HUES64 (cell line): Measurements from ENCODE around the gene NAV3. TPM values are rescaled to one million over a fixed set of nuclear protein-coding genes. Genes with fewer than 3 reads are reported as not detected.
A peak's percentile ranks its signal among the peaks of the same experiment; 100 is the strongest.

ENCODE experiments used
- H3K27ac ChIP-seq: 2 replicates; pipeline ENCODE4 v1.7.0; 2013; ENCODE audit warnings: low read depth, low read length, inconsistent platforms
- H3K27me3 ChIP-seq: 2 replicates; pipeline ENCODE4 v1.6.1; 2013; ENCODE audit warnings: mild to moderate bottlenecking, low read length; ENCODE audit not compliant: insufficient read depth
- H3K36me3 ChIP-seq: 2 replicates; pipeline ENCODE4 v1.6.1; 2013; ENCODE audit warnings: mild to moderate bottlenecking, low read length; ENCODE audit not compliant: insufficient read depth
- H3K4me1 ChIP-seq: 2 replicates; pipeline ENCODE4 v1.6.1; 2013; ENCODE audit warnings: mild to moderate bottlenecking, low read length, moderate library complexity; ENCODE audit not compliant: insufficient read depth
- H3K4me3 ChIP-seq: 2 replicates; pipeline ENCODE4 v1.5.1; 2013; ENCODE audit warnings: mild to moderate bottlenecking, low read length, moderate library complexity
- H3K9ac ChIP-seq: 2 replicates; pipeline ENCODE4 v1.6.1; 2013; ENCODE audit warnings: mild to moderate bottlenecking, low read depth, low read length
- H3K9me3 ChIP-seq: 2 replicates; pipeline ENCODE4 v1.6.1; 2013; ENCODE audit warnings: low read depth, low read length; ENCODE audit not compliant: insufficient read depth
- WGBS: fragments of 150-250, 120-280 bp; methylation state at CpG from one replicate; pipeline ENCODE4 v1.1.7; 2013; ENCODE audit warnings: missing lambda C conversion rate; 5-methylcytosine and 5-hydroxymethylcytosine counted together
- polyA plus RNA-seq, 2 experiments: library from polyadenylated mRNA; stranded (reverse); fragments of 50-300 nt; gene quantifications; one replicate each; pipeline ENCODE4 v1.2.3, GENCODE V29; 2013

NAV3 gene, protein sequence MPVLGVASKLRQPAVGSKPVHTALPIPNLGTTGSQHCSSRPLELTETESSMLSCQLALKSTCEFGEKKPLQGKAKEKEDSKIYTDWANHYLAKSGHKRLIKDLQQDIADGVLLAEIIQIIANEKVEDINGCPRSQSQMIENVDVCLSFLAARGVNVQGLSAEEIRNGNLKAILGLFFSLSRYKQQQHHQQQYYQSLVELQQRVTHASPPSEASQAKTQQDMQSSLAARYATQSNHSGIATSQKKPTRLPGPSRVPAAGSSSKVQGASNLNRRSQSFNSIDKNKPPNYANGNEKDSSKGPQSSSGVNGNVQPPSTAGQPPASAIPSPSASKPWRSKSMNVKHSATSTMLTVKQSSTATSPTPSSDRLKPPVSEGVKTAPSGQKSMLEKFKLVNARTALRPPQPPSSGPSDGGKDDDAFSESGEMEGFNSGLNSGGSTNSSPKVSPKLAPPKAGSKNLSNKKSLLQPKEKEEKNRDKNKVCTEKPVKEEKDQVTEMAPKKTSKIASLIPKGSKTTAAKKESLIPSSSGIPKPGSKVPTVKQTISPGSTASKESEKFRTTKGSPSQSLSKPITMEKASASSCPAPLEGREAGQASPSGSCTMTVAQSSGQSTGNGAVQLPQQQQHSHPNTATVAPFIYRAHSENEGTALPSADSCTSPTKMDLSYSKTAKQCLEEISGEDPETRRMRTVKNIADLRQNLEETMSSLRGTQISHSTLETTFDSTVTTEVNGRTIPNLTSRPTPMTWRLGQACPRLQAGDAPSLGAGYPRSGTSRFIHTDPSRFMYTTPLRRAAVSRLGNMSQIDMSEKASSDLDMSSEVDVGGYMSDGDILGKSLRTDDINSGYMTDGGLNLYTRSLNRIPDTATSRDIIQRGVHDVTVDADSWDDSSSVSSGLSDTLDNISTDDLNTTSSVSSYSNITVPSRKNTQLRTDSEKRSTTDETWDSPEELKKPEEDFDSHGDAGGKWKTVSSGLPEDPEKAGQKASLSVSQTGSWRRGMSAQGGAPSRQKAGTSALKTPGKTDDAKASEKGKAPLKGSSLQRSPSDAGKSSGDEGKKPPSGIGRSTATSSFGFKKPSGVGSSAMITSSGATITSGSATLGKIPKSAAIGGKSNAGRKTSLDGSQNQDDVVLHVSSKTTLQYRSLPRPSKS (N-terminal part only)
- 1.6 TPM for polyA plus RNA-seq (2013, experiment 1 of 2)
- 1.5 TPM for polyA plus RNA-seq (2013, experiment 2 of 2)

DNA sequence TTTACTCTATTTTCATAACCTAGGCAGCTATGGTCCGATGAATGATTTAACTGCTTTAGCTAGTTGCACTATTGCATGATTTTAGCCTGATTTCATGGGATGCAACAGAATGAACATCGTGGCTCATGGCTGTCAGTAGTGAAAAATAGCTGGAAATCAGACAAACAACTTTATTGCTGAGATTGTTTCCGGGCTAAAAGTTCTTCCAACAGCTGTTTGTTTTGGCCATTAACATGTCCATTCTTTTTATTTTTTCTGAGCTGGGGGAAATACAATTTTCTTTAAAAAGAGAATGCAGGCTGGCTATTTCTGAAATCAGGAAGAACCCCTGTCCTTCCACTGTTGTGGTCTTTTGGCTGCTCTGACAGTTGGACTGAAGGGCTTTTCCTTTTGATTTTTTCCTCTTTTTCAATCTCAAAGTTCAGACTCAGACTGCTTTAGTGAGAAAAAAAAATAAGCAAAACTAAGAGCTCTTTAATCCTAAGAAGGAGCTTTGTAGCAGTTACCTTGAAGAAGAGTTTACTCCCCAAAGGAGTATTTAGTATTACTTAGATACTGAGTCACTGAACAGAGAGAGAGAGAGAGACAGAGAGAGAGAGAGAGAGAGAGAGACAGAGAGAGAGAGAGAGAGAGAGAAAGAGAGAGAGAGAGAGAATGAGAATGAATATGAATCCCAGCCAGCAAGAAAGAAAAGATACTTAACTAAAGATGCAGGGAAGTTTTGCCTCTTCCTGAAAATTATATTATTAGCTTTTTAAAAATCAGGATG, at the start of gene NAV3:
NAV3 (plus strand) TSS at position 312 of the 769 bp plus-strand sequence. CDS start 568 bp downstream, outside the sequence.
- H3K27me3 ChIP-seq: no peaks in the 10 kb centered on the region
- no peak within 1 kb of the TSS for H3K27ac ChIP-seq
- no peaks in the 10 kb centered on the region for H3K4me1 ChIP-seq
- WGBS: 93% methylated on average over 3 of the region's 3 CpGs
- no peaks in the 10 kb centered on the region for H3K36me3 ChIP-seq
- no peaks in the 10 kb centered on the region for H3K9me3 ChIP-seq
- no peak within 1 kb of the TSS for H3K9ac ChIP-seq
- no peak within 1 kb of the TSS for H3K4me3 ChIP-seq

DNA sequence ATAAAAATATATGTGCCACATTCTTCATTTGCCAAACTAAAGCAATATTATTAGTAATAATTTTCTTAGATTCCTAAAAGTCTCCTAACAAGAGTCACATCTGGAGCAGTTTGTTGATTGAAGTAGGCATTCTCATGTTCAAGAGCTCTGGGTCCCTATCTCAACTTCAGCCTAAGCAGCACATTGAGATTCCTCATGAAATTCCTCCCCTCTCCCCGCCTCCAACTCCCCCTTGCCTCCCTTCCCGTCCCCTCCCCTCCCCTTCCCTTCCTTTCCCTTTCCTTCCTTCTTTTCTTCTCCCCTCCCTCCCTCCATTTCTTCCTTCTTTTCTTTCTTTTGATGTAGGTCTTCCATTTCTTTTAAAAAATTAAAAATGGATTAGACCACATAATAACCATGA, 48.7 kb upstream of the NAV3 start:
- Histone ChIP-seq H3K9ac (no peak overlapping the region), H3K36me3 (no peaks in the 10 kb centered on the region), H3K27me3 (no peaks in the 10 kb centered on the region), H3K4me1 (peaks cover 6% of the 10 kb centered on the region; the same call in 1 of the 2 replicates), H3K27ac (no peak overlapping the region), H3K9me3 (no peaks in the 10 kb centered on the region), H3K4me3 (no peak overlapping the region)
- WGBS: 42% methylated on average over 2 of the region's 2 CpGs

DNA sequence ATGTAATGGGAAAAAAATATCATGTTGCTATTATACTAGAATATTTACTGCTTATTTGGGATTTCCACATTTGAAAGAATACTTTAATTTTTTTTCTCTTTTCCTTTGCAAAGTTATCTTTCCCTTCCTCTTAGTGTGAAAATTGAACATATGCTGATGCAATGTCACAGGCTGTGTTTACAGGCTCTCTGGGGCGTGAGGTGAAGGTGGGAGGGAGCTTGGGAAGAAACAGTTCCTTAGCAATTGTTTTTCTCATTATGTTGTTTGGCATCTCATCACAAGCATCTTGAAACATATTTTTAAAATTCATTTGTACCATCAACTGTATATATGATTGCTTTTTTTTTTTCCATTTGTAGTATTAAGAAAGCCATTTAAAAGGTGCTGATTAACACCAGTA, 47.9 kb upstream of the NAV3 start:
- Histone ChIP-seq H3K4me1 (peaks cover 7% of the 10 kb centered on the region; the same call in 1 of the 2 replicates), H3K27me3 (no peaks in the 10 kb centered on the region), H3K9me3 (no peaks in the 10 kb centered on the region), H3K27ac (no peak overlapping the region), H3K9ac (no peak overlapping the region), H3K36me3 (no peaks in the 10 kb centered on the region), H3K4me3 (no peak overlapping the region)
- no CpG with 5 or more reads among the region's 1 CpG for WGBS

DNA sequence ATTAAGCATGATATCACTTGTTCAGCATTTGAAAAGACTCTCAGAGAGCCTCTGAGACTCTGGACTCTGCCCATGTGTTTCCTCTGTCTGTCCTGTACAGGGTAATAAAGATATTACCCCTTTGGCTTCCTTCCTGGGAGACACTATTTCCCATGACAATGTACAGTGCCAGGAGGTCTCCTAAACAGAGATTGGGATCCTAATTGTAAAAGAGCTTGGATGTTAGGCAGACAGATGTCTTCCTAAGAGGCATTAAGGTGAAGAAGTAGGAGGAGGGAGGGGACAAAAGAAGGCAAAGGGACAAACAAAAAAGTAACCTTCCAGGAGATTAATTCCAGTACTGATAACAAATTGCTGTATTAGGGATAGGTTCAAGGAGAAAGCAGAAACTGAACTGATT, 45.5 kb upstream of the NAV3 start:
- peaks cover 19% of the 10 kb centered on the region for H3K4me1 ChIP-seq
- no peak overlapping the region for H3K9ac ChIP-seq
- H3K27ac ChIP-seq: no peak overlapping the region
- H3K36me3 ChIP-seq: no peaks in the 10 kb centered on the region
- no peak overlapping the region for H3K4me3 ChIP-seq
- no peaks in the 10 kb centered on the region for H3K27me3 ChIP-seq
- no peaks in the 10 kb centered on the region for H3K9me3 ChIP-seq

DNA sequence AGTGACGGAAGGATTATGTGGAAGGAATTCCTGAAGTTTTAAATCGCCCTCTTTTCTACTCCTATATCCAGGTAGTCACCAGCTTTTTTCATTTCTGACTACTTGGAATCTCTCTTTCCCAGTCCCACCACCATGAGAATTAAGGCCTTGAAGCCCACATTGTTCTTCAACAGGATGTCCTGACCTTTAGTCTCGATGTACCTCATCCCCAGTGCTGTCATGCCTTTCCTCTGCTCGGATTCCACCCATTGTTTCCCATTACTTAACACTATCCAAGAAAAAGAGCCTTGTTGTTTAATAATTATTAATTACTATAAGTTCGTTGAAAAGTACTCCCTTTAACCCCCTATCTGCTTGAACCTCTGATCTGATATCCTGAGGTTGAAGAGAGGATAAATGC, 44.0 kb upstream of the NAV3 start:
- H3K27me3 ChIP-seq: no peaks in the 10 kb centered on the region
- no peaks in the 10 kb centered on the region for H3K36me3 ChIP-seq
- H3K4me3 ChIP-seq: no peak overlapping the region
- no peaks in the 10 kb centered on the region for H3K9me3 ChIP-seq
- no peak overlapping the region for H3K27ac ChIP-seq
- peaks cover 14% of the 10 kb centered on the region for H3K4me1 ChIP-seq
- no peak overlapping the region for H3K9ac ChIP-seq
- WGBS: 95% methylated on average over 4 of the region's 5 CpGs

DNA sequence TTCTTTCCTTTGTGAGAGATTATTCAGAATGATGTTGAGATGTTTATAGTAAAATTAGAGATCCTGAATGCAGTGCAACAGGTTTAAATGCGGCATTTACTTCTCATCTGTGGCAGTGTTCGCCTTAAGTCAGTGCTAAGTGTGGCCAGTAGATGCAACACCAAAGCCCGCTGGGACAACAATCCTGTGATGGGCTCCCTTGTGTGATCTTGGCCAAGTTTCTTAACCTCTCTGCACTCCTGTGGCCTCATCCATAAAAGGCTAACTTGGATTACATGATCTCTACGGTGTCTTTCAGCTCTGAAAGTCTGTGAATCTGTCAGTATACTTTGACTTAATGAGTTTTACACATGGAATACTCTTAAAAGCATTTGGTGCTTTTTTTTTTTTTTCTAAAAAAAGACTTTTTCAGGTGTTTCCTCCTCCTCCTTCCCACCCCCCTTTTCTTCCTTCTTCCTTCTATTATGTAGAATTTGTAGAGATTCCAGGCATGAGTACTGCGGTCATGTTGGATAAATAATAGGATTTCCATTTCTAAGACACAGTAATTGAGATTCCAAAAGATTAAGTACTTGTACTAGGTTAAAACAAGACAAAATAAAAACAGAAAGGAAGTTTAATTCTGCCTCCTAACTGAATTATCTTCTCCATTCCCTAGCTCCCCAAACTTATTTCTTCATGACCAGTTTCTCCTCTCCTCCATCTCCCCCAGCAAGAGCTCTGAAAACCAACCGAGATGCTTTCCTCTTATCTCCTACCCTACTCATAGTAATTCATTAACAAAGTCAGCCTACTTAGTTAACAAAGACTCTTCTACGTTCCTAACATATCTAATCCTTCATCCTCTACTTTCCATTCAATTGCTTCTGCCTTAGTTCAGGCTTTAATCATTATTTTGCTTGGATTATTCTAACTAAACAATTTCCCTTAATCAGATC, 42.2 kb upstream of the NAV3 start:
- peaks cover 14% of the 10 kb centered on the region for H3K4me1 ChIP-seq
- no peaks in the 10 kb centered on the region for H3K9me3 ChIP-seq
- H3K27me3 ChIP-seq: no peaks in the 10 kb centered on the region
- H3K27ac ChIP-seq: peak overlapping the region; percentile 52; the same call in 1 of the 2 replicates
- WGBS: 66% methylated on average over 6 of the region's 7 CpGs
- H3K36me3 ChIP-seq: no peaks in the 10 kb centered on the region
- no peak overlapping the region for H3K9ac ChIP-seq
- H3K4me3 ChIP-seq: no peak overlapping the region

DNA sequence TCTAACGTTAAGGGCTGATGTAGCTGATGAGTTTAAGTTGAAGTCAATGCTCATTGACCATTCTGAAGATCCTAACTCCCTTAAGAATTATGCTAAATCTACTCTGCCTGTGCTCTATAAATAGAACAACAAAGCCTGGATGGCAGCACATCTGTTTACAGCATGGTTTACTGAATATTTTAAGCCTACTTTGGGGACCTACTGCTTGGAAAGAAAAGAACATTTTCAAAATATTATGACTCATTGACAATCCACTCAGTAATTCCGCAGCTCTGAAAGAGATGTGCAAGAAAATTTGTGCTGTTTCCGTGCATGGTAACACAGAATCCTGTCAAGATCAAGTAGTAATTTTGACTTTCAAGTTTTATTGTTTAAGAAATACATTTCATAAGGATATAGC, 35.0 kb upstream of the NAV3 start:
- 74% methylated on average over 3 of the region's 3 CpGs for WGBS
- Histone ChIP-seq H3K4me1 (no peaks in the 10 kb centered on the region), H3K4me3 (no peak overlapping the region), H3K36me3 (no peaks in the 10 kb centered on the region), H3K9me3 (no peaks in the 10 kb centered on the region), H3K27ac (no peak overlapping the region), H3K9ac (no peak overlapping the region), H3K27me3 (no peaks in the 10 kb centered on the region)

DNA sequence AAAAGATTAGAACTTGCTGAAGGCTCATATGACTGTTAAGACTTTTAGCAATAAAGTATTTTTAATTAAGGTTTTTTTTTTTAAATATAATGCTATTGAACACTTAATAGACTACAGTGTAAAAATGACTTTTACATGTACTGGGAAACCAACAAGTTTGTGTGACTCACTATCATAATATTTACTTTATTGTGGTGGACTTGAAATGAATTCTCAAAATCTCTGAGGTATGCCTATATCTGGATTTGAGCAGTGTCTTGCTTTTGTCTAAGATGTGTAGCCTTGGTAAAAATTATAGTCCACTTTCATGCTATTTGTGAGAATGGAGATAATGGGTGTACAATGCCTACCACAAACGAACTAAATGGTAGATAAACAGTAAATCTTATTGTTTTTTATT, 33.9 kb upstream of the NAV3 start:
- H3K9me3 ChIP-seq: no peaks in the 10 kb centered on the region
- H3K9ac ChIP-seq: no peak overlapping the region
- H3K36me3 ChIP-seq: no peaks in the 10 kb centered on the region
- no peak overlapping the region for H3K27ac ChIP-seq
- no peak overlapping the region for H3K4me3 ChIP-seq
- no peaks in the 10 kb centered on the region for H3K4me1 ChIP-seq
- WGBS: 100% methylated on average over 1 of the region's 1 CpG
- H3K27me3 ChIP-seq: no peaks in the 10 kb centered on the region

DNA sequence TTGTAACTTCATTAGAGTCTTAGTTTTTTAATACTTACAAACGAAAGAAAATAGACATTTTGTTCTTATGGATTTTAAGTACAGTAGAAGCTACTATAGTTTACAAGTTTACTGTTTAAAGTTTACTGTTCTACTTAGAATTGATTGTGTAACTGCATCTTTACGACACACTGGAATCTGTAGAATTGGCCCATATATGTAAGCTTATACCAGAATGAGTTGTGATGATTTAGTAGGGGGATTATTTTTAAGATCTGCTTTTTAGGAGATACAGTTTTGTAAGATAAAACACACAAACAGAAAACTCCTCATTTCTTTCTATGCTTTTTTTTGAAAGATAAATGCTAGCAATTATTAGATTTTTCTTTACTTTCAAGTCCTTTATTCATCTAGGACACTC, 30.2 kb upstream of the NAV3 start:
- no peaks in the 10 kb centered on the region for H3K27me3 ChIP-seq
- H3K36me3 ChIP-seq: no peaks in the 10 kb centered on the region
- no peak overlapping the region for H3K9ac ChIP-seq
- 100% methylated on average over 1 of the region's 2 CpGs for WGBS
- H3K9me3 ChIP-seq: no peaks in the 10 kb centered on the region
- no peak overlapping the region for H3K4me3 ChIP-seq
- H3K4me1 ChIP-seq: no peaks in the 10 kb centered on the region
- no peak overlapping the region for H3K27ac ChIP-seq

DNA sequence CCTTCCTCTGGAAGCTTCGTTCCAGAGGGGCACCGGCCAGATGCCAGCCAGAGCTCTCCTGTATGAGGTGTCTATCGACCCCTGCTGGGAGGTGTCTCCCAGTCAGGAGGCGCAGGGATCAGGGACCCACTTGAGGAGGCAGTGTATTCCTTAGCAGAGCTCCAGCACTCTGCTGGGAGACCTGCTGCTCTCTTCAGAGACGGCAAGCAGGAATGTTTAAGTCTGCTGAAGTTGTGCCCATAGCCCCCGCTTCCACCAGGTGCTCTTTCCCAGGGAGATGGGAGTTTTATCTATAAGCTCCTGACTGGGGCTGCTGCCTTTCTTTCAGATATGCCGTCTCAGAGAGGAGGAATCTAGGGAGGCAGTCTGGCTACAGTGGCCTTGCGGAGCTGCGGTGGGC, 22.2 kb upstream of the NAV3 start:
- Histone ChIP-seq H3K4me1 (0 out of 2 replicates have a peak, but pooled peaks cover 3% of the 10 kb centered on the region), H3K4me3 (no peak overlapping the region), H3K27me3 (no peaks in the 10 kb centered on the region), H3K9ac (no peak overlapping the region), H3K27ac (no peak overlapping the region), H3K9me3 (no peaks in the 10 kb centered on the region), H3K36me3 (no peaks in the 10 kb centered on the region)
- 92% methylated on average over 9 of the region's 9 CpGs for WGBS
